ENCODE data around the gene ZNF184. TPM values are rescaled to one million over a fixed set of nuclear protein-coding genes. Genes with fewer than 3 reads are reported as not detected.

Gene ZNF184
- 3.3 and 3.4 TPM in 2 replicates for total RNA-seq

DNA sequence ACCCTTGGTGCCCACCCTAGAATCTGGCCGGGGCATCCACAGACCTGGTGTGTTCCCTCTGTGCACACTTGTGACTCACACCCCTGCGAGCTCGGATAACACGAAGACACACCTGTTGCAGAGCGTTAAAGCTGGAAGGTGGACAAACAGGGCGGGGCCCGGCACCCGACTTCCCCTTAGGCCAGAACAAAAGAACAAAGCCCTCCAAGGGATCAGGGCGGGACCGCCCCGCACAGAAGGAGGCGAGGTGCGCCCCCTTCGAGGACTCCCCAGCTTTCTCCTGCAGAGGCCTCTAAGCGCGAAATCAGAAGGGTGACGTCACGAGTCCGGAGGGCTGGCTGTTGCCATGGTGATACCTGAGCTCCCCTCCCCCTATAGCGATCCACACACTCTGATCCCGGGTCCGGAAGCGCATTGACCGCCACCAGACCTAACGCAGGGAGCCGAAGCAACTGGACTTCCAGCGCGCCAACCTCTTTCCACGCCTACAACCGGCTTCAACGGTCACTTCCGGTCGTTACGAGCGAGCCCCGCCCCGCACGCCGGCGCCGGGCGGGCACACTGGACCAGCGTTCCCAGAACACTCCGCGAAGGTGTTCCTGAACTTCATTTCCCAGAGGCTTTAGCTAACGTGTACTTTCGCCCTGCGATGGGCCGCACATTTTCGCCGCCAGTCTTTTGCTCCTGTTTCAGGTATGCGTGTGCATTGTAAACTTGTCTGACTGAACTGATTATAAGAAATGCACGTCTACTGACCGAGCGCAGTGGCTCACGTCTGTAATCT, at the start of gene ZNF184:
TSS of gene ZNF184 (minus strand) at position 489 of the 784 bp plus-strand sequence. CDS start 811 bp downstream, outside the sequence.

Other genes starting within 250 kb of the ZNF184 start
- gene PRSS16, start 225.4 kb downstream of the ZNF184 start, total RNA-seq: 2.0 and 4.1 TPM in 2 replicates
- gene POM121L2, start 160.8 kb downstream of the ZNF184 start, total RNA-seq: not detected in 2 replicates
- 0.81 and 1.9 TPM in 2 replicates for gene ZNF391, start 84.3 kb downstream of the ZNF184 start, total RNA-seq

Data from mesangial cell (primary cell).